ENCODE results near the gene EXOC1. TPM values are rescaled to one million over a fixed set of nuclear protein-coding genes. Genes with fewer than 3 reads are reported as not detected.

EXOC1 gene
- total RNA-seq, 1 donor: 56.7 TPM

DNA sequence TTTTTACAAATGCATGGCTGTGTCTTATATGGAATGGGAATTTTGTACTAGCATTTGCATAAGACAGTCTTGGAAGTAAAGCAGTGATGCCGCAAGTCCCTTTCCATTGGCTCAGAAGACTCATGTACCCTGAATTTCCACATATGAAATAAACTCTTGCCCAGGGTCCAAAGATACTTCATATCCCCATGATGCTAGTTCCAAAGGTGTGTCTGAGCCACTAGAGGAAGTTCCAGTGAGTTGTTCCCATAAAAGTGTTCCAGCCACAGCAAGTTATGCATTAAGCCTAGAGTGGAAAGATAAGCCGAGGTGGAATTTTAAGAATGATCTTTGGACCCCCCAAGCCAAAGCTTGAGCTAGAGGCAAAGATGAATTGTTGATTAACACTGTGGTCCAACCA lies 86.0 kb downstream of the EXOC1 start:
- no peak for TF ChIP-seq CTCF (IDR thresholded peaks at IDR 0.05; ENCODE audit: insufficient read depth, low read length)
- H3K4me3 ChIP-seq (ENCODE audit: low read depth, low read length): no peak overlapping the region
- DNase-seq (ENCODE audit: low read depth): no peak

DNA sequence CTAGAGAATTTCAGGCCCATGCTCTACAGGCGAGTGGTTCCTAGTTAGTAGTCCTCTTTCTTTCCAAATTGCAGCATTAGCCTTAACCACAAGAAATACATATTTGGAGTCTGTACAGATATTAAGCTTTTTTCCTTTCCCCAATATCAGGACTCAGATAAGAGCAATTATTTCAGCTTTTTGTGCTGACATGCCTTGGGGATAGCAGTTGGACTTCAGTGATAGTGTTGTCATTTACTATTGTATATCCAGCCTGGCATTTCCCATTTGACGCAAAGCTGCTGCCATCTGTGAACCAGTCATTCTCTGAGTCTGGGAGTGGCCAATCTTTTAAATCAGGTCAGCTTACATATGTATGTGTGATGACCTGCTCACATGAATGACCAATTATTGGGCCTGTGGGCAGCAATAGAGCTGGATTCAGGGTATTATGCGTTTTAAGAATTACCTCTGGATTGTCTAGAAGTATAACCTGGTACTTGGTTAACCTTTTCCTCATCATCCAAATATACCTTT lies 88.5 kb downstream of the EXOC1 start:
- no peak overlapping the region for H3K4me3 ChIP-seq (ENCODE audit: low read depth, low read length)
- no peak for DNase-seq (ENCODE audit: low read depth)
- TF ChIP-seq CTCF (IDR thresholded peaks at IDR 0.05; ENCODE audit: insufficient read depth, low read length): no peak

- TF ChIP-seq CTCF (IDR thresholded peaks at IDR 0.05; ENCODE audit: insufficient read depth, low read length): no peak
- H3K4me3 ChIP-seq (ENCODE audit: low read depth, low read length): peak overlapping the region; percentile 84
- peak; percentile 21 for DNase-seq (ENCODE audit: low read depth)
These were observed 93.9 kb downstream of the EXOC1 start for GRCh38 chr4:55947254-55947882.

DNA sequence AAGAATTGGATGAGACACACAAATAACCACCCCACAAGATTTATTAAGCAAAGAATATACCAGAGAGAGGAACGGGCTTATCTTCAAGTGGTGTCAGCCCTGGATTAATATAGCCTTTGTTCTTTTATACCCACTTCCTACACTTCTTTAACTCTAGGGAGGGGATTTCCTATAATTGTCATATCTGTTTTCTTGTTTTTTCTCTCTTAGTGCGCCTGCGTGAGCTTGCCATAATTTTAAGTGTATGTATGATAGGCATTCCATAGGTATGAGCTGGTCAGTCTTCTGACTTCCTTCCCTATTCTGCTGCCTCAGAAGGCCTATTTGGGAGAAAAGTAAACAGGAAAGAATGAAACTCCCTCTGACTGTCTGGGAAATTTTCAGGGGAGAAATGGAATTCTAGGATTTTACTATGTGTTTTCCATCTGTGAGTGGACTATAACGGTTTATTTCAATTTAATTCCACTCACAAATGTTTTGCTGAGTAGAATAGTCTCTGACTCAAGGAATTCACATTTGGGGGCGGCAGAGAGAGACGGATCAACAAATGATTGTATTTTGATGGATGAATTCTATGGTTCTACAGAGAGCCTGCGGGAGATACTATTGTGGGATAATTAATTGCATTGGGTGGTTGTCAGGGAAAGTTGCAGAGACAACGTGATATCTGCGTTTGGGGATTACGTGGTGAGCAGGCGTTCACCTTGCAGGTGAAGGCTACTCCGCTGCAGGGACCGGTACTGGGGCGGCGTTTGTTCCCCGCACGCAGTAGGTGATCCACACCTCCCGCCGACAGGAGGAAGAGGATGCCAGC lies 94.7 kb downstream of the EXOC1 start:
- DNase-seq (ENCODE audit: low read depth): peak; percentile 97
- H3K4me3 ChIP-seq (ENCODE audit: low read depth, low read length): peak overlapping the region; percentile 84
- no peak for TF ChIP-seq CTCF (IDR thresholded peaks at IDR 0.05; ENCODE audit: insufficient read depth, low read length)

DNA sequence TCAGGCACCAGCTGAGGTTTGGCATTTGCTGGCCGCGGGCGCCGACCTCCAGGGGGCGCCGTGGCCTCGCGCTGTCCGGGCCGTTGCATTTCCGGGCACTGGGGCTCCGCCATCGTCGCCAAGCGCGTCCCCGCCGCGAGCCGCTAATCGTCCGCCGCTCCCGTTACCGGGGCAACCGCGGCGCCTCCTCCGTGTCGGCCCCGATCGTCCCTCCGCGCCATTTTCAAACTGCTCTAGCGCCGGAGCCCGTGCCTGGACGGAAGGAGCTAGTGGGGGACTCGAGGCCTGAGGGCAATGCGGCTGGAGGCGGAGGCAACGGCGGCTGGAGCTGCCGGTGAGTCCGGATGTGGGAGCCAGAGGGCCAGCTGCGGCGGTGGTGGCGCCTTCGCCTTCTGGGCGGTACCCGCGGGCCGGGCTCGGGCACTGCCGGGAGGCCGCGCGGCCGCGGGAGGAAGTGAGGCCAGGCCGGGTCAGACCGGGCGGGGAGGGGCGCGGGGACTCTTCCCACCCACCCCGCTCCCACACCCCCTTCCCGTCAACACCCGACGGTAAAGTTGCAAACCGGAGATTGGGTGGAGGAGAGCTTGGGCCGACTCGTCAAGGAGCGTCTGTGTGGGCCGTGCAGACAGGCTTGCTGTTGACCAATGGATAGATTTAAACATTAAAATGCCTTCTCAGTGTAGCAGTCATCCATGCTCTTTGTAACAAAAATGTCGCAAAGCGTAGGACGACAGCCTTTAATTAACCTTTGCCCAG lies 95.5 kb downstream of the EXOC1 start, which contains the start of gene CEP135:
CEP135 (plus strand) TSS at position 220 of the 756 bp plus-strand sequence. CDS start 3,186 bp downstream, outside the sequence.
- TF ChIP-seq CTCF (IDR thresholded peaks at IDR 0.05; ENCODE audit: insufficient read depth, low read length): peak; percentile 81
- peak; percentile 88 for DNase-seq (ENCODE audit: low read depth)
- peak within 1 kb of the TSS; percentile 84 for H3K4me3 ChIP-seq (ENCODE audit: low read depth, low read length)

DNA sequence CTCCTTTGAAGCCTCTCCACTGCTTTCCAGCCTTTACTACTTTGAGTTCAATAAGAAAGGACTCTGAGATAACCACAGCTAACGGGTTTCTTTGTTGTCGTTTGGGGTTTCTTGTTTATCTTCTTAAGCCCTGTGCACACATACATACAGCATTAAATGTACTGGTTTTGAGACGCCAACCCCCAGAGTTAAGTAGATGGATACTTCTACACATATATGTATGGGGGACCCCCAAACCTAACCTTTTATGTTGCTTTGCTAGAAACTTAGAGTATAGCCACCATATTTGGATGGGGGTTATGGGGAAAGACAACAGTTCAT lies 96.0 kb downstream of the EXOC1 start:
- DNase-seq (ENCODE audit: low read depth): no peak
- no peak for TF ChIP-seq CTCF (IDR thresholded peaks at IDR 0.05; ENCODE audit: insufficient read depth, low read length)
- H3K4me3 ChIP-seq (ENCODE audit: low read depth, low read length): peak overlapping the region; percentile 84

All from fibroblast of the aortic adventitia (primary cell).